ENCODE data around the gene JPH3. TPM values are rescaled to one million over a fixed set of nuclear protein-coding genes. Genes with fewer than 3 reads are reported as not detected.
"Not testable (repeated sequence)": the region's sequence is repeated elsewhere in the genome, so short reads cannot be mapped to it uniquely, and the experiment has no call there.

JPH3 gene
- total RNA-seq, 1 donor from 2014 or later: 0.22 TPM

- ATAC-seq: no peak
- intact Hi-C loops (cut with DNase I): no loop called here
- DNase-seq (ENCODE audit: low spot score): no peak
Observed at GRCh38 chr16:87715658-87716057, 113.3 kb downstream of the JPH3 start.

DNA sequence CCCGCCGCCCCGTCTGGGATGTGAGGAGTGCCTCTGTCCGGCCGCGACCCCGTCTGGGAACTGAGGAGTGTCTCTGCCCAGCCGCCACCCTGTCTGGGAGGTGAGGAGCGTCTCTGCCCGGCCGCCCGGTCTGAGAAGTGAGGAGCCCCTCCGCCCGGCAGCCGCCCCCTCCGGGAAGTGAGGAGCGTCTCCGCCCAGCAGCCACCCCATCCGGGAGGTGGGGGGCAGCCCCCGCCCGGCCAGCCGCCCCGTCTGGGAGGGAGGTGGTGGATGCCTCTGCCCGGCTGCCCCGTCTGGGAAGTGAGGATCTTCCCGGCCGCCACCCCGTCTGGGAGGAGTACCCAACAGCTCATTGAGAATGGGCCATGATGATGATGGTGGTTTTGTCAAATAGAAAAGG is 116.5 kb downstream of the JPH3 start:
- intact Hi-C loops (cut with DNase I); DNase-seq (ENCODE audit: low spot score): not testable (repeated sequence)

DNA sequence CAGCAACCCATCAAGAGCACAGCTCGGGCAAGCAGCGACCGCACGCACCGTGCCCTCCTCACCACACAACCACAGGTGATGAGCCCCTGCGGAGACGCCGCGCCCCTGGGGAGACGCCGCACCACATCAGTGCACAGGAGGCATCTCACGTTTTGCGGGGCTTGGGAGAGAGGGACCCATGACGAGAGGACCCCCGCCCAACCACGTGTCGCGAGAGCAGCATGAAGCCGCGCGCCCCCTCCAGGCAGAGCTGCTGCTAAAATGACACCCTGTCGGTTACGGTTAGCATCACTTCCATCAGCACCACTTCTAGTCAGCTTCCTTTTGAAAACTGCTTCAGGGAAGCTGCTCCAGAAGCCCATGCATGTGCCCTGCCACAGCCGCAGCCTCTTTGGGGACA is 118.1 kb downstream of the JPH3 start:
- ATAC-seq (no peak), DNase-seq (ENCODE audit: low spot score) (no peak)
- intact Hi-C loops (cut with DNase I): no loop called here

More for the DNA sequence above, 116.5 kb downstream of the JPH3 start:
- ATAC-seq: not testable (repeated sequence)

- intact Hi-C loops (cut with DNase I): no loop called here
- DNase-seq (ENCODE audit: low spot score) (no peak), ATAC-seq (no peak)
Observed at GRCh38 chr16:87721622-87722585, 119.6 kb downstream of the JPH3 start.

- ATAC-seq (peak; percentile 55), DNase-seq (ENCODE audit: low spot score) (no peak)
- intact Hi-C loops (cut with DNase I): no loop called here
Observed at GRCh38 chr16:87722590-87723225, 120.4 kb downstream of the JPH3 start.

GRCh38 chr16:87723226-87723623 is 120.9 kb downstream of the JPH3 start:
- intact Hi-C loops (cut with DNase I): no loop called here
- ATAC-seq (peak; percentile 92), DNase-seq (ENCODE audit: low spot score) (peak; percentile 80)

DNA sequence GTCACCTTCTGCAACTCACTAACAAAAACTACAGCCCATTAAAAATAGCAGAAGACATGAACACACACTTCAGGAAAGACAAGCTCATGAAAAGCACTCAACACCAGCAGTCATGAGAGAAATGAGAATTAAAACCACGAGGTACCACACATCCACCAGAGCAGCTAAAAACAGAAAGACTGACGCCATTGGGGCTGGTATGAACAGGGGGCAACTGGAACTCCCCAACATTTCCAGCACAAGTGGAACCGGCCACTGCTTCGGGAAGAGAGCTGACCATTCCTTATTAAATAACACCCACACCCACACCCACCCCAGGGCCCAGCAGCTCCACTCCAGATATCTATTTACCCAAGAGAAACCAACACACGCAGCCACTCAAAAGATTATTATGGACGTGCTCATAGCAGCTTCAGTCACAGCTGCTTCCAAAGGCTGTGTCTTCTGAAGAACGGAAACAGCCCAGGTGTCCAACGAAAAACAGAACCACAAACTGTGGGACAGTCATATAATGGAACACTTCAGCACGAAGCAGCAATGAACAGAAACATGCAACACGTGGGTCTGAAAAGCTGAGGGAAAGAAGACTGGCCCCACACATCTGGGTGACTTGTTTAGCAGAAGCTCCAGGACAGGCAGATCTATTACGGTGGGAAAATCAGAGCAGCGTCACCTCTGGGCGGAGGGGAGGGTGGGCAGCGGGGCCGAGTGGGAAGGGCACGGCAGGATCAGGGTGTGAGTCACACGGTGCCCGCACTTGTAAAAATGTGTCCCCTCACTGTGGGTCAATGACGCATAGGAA is 122.4 kb downstream of the JPH3 start:
- DNase-seq (ENCODE audit: low spot score) (no peak), ATAC-seq (no peak)
- intact Hi-C loops (cut with DNase I): no loop called here

GRCh38 chr16:87725596-87726235 is 123.4 kb downstream of the JPH3 start:
- DNase-seq (ENCODE audit: low spot score) (no peak), ATAC-seq (peak; percentile 27)
- intact Hi-C loops (cut with DNase I): no loop called here

- intact Hi-C loops (cut with DNase I); DNase-seq (ENCODE audit: low spot score); ATAC-seq: not testable (repeated sequence)
Observed at GRCh38 chr16:87726577-87726976, 124.3 kb downstream of the JPH3 start.

DNA sequence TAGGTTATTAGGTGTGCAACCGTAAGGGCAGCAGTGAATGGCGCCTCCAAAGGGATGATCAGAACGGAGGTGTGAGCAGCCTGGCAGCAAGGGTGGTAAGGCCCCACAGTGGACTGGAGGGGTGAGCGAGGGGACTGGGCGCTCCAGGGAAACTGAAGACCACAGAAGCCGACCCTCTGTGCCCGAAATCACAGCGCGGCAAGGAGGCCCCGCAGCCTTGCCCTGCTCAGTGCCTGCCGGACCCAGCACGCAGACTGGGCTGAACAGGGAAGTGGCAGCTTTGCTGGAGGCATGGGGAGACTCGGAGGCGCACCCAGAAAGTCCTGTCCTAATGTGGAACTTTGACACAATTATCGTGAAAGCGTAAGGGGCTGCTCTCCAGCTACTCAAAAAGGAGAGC is 125.0 kb downstream of the JPH3 start:
- DNase-seq (ENCODE audit: low spot score) (no peak), ATAC-seq (no peak)
- intact Hi-C loops (cut with DNase I): no loop called here

DNA sequence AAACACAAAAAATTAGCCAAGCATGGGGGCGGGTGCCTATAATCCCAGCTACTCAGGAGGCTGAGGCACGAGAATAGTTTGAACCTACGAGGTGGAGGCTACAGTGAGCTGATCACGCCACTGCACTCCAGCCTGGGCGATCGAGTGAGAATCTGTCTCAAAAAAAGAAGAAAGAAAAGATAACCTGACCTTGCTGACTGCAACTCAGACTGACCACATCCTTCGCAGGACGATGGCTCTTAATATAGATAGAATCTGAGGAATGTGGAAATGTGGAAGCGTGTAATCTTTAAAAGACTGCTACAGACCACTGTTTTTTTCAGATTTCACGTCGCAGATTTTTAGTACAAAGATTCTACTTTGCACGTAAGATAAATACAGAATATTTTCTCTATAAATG is 125.7 kb downstream of the JPH3 start:
- ATAC-seq: no peak
- intact Hi-C loops (cut with DNase I): no loop called here
- DNase-seq (ENCODE audit: low spot score): no peak

GRCh38 chr16:87729266-87729954 is 127.1 kb downstream of the JPH3 start:
- intact Hi-C loops (cut with DNase I): no loop called here
- DNase-seq (ENCODE audit: low spot score) (no peak), ATAC-seq (no peak)

DNA sequence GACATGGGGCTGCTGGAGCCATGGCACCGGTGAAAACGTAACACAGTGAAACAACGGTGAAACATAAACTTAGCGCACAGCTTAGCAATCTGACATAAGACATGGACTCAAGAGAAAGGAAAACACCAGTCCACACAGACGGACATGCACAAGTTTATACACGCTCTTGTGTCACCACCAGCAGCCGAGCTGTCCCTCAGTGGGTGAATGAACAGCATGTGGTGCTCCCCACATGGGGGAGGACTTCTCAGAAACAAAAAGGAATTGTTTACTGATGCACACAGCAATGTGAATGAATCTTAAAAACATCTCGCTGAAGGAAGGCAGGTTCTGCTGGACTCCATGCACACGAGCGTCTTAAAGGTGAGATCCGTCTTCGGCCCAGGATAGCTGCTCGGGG is 129.3 kb downstream of the JPH3 start:
- DNase-seq (ENCODE audit: low spot score) (no peak), ATAC-seq (no peak)
- intact Hi-C loops (cut with DNase I): no loop called here

DNA sequence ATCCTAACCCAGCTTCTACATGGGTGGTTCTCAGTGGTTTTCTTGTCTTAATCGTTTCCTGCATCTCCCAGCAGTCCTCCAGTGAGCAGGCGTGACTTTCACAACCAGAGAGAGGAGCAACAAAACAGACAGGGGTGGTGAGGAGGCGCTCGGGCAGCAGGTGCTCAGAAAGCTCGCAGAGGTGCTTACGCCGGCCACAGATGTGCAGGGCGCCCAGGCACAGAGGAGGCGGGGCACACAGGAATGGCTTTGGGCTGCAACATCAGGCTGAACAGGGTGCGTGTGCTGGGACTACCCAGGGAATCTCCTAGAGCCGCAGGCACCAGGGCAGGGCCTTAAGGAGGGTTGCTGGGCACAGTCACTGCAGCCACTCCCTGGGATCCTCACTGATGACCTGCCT is 130.9 kb downstream of the JPH3 start:
- ATAC-seq (no peak), DNase-seq (ENCODE audit: low spot score) (no peak)
- intact Hi-C loops (cut with DNase I): no loop called here

- ATAC-seq (no peak), DNase-seq (ENCODE audit: low spot score) (no peak)
- intact Hi-C loops (cut with DNase I): no loop called here
Observed at GRCh38 chr16:87734644-87735043, 132.3 kb downstream of the JPH3 start.

DNA sequence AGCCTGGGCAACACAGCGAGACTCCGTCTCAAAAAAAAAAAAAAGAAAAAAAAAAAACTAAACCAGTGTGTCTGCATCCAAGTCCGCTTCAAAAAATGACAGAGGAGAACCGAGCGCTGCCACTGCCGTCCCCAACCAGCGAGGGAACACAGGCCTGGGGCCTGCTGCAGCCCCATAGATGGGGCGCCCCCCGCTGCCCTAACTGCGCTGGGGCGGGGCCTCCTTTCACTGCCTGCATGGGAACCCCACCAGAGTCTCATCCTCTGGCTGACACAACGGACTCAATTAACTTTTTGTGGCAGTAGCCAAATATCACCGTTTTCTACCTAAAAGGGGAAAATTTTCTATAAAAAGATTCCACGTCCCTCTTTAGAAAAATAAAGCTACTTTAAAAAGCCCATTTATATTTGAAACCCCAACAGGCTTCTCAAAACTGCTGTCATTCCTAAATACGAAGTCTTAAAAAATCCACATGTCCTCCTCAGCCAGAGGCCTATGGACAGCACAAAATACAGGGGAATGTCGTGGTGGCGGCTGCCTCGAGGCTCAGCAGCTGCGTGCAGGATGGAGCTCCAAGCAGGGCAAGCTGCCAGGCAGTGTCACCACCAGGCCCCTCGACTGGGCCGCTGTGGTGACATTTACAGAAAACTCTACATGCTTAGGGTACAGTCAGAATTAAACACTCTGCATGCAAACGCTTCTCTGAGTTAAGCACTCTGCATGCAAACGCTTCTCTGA is 133.1 kb downstream of the JPH3 start:
- DNase-seq (ENCODE audit: low spot score) (no peak), ATAC-seq (no peak)
- intact Hi-C loops (cut with DNase I): no loop called here

DNA sequence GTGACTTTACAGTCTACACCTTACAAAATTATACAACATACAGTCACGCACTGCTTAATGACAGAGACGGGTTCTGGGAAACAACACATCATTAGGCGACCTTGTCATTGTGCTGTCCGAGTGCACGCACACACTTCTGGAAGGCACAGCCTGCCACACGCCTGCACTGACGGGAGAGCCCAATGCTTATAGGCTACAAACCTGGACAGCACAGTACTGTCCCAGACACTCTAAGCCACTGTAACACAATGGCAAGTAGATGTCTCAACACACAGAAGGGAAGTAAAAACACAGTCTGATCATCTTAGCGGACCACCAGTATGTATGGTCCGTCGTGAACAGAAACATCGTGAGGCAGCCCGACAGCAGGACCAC is 133.7 kb downstream of the JPH3 start:
- intact Hi-C loops (cut with DNase I): no loop called here
- no peak for ATAC-seq

GRCh38 chr16:87739801-87740200 is 137.5 kb downstream of the JPH3 start:
- ATAC-seq (no peak), DNase-seq (ENCODE audit: low spot score) (no peak)
- intact Hi-C loops (cut with DNase I): no loop called here

More for the DNA sequence above, 133.7 kb downstream of the JPH3 start:
- DNase-seq (ENCODE audit: low spot score): no peak

Data from sciatic nerve (tissue), 2 donors.